Esophagus squamous epithelium (tissue), 5 donors: ENCODE data around the gene GNB5. TPM values are rescaled to one million over a fixed set of nuclear protein-coding genes. Genes with fewer than 3 reads are reported as not detected.
A peak's percentile ranks its signal among the peaks of the same experiment; 100 is the strongest.

Experiments used
- DNase-seq: peaks from one replicate; lab custom pipeline; 2025; lab: John Stamatoyannopoulos, UW
- H3K27ac ChIP-seq, 4 donors: fragments of 200-600 bp; sonication (generic); one replicate each; pipeline ENCODE4 v1.5.1; 2016 to 2019; ENCODE audit warnings: mild to moderate bottlenecking in 1 of 4
- H3K27me3 ChIP-seq, 4 donors: fragments of 200-600 bp; sonication (generic); 1 replicate in 3 of 4; 2 replicates in 1 of 4; pipeline versions ENCODE4 v1.5.1 to v1.6.0; 2017 to 2021; ENCODE audit warnings: antibody characterized with exemption in 1 of 4
- H3K36me3 ChIP-seq, 3 donors: fragments of 200-600 bp; sonication (generic); one replicate each; pipeline ENCODE4 v1.5.1; 2016 to 2019
- H3K4me1 ChIP-seq, 3 donors: fragments of 200-600 bp; sonication (generic); one replicate each; pipeline ENCODE4 v1.5.1; 2017 to 2019
- H3K4me3 ChIP-seq, 4 donors: fragments of 200-600 bp; sonication (generic); 1 replicate in 3 of 4; 2 replicates in 1 of 4; pipeline ENCODE4 v1.5.1; 2016 to 2019; ENCODE audit warnings: mild to moderate bottlenecking in 2 of 4, moderate library complexity in 1 of 4
- H3K9me3 ChIP-seq, 3 donors: fragments of 200-600 bp; sonication (generic); one replicate each; pipeline ENCODE4 v1.5.1; 2016 to 2019
- POLR2A ChIP-seq, 4 donors: fragments of 450-650 bp; IDR thresholded peaks; one replicate each; pipeline ENCODE4 v1.6.1; 2017; ENCODE audit warnings: antibody characterized with exemption in 4 of 4, mild to moderate bottlenecking in 4 of 4, moderate library complexity in 3 of 4
- WGBS, 2 donors: methylation state at CpG; one replicate each; pipeline ENCODE4 v1.1.5; 2018; 5-methylcytosine and 5-hydroxymethylcytosine counted together
- intact Hi-C: fragments of 100-400 bp; cut with DNase I; formaldehyde crosslinking; loops from one replicate; pipeline ENCODE4 v1.15.0; 2022
- total RNA-seq, 4 donors: library from RNA; depleted of rRNA; stranded (reverse); fragments of >200 nt; gene quantifications; one replicate each; pipeline ENCODE4 v1.1.0, GENCODE V29; 2016
- TF ChIP-seq, protein P1 (sequence below), 6 experiments: fragments of 450-650 bp in 4 of 6; fragments of 200-600 bp in 2 of 6; sonication (generic) in 2 of 6; IDR thresholded peaks; one replicate each; pipeline ENCODE4 v1.5.1; 2016 to 2019; ENCODE audit warnings: antibody characterized with exemption in 6 of 6, mild to moderate bottlenecking in 4 of 6, moderate library complexity in 4 of 6
- donor health status: DM: yes; HTN: yes; CAD: no.

The GNB5 gene
- total RNA-seq, 4 donors from 2014 or later: 16.4 to 22.3 (median 19.9) TPM

DNA sequence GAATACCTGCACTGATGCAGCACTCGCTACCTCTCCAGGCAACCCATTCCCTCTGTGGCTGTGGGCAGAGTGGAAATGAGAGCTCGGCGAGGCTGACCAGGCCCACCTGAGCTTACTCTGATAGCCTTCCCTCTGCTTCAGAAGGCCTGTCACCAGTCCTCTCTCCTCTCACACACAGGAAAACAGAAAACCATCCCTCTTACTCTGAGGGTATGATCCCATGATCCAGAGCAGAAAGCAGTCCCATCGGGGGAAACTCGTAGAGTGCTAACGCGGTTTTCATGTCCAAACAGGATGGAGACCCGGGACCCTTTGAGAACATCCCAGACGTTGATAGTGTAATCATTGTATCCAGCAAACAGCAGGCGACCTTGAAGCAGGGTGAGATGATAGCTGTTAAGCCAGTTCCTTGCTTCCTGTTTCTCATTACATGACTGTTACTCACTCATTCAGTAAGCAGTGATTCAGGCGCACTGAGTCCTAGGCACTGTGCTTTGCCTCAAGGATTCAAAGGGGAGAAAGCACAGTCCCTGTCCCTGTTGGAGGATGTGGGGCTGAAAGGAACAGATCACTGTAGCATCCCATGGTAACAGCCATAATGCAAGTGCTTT, 66.8 kb downstream of the GNB5 start:
- H3K9me3 ChIP-seq: no peaks in the 10 kb centered on the region
- 64 to 69% methylated on average over 9 to 11 of the region's 11 CpGs for WGBS, 2 donors
- DNase-seq: no peak
- TF ChIP-seq, protein P1, sequence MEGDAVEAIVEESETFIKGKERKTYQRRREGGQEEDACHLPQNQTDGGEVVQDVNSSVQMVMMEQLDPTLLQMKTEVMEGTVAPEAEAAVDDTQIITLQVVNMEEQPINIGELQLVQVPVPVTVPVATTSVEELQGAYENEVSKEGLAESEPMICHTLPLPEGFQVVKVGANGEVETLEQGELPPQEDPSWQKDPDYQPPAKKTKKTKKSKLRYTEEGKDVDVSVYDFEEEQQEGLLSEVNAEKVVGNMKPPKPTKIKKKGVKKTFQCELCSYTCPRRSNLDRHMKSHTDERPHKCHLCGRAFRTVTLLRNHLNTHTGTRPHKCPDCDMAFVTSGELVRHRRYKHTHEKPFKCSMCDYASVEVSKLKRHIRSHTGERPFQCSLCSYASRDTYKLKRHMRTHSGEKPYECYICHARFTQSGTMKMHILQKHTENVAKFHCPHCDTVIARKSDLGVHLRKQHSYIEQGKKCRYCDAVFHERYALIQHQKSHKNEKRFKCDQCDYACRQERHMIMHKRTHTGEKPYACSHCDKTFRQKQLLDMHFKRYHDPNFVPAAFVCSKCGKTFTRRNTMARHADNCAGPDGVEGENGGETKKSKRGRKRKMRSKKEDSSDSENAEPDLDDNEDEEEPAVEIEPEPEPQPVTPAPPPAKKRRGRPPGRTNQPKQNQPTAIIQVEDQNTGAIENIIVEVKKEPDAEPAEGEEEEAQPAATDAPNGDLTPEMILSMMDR (IDR thresholded peaks at IDR 0.05): no peak
- TF ChIP-seq POLR2A (IDR thresholded peaks at IDR 0.05): no peak
- intact Hi-C loops: no loop called here
- H3K27me3 ChIP-seq: no peaks in the 10 kb centered on the region
- H3K36me3 ChIP-seq: peaks cover 0 to 25% (median 0%) of the 10 kb centered on the region in 3 donors
- peak overlapping the region in 3 of 4 donors; percentile 27 to 64 (median 34) for H3K27ac ChIP-seq
- peaks cover 0 to 8% (median 0%) of the 10 kb centered on the region in 3 donors for H3K4me1 ChIP-seq
- no peak overlapping the region for H3K4me3 ChIP-seq

DNA sequence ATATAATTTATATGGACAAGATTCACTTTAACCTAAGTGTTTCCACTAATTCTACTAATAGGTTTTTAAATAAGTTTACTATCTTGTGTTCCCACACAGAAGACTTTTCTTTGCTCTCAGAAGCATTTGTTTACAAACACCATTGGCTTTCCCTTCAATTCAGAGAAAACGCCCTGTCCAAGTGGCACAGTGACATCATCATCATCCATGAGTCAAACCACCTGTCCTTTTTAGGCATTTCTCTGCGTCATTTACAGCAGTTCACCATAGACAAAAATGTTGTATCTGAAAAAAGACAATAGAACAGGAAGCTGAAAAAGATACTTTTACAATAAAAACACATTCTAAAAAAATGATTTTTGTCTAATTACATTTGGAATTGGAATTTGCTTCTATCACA, 69.3 kb downstream of the GNB5 start:
- no peak for DNase-seq
- TF ChIP-seq POLR2A (IDR thresholded peaks at IDR 0.05): no peak
- no peaks in the 10 kb centered on the region for H3K27me3 ChIP-seq
- H3K27ac ChIP-seq: no peak overlapping the region
- 81 to 85% methylated on average over 2 of the region's 2 CpGs for whole genome bisulfite sequencing, 2 donors
- H3K4me1 ChIP-seq: peaks cover 0 to 8% (median 0%) of the 10 kb centered on the region in 3 donors
- no peak overlapping the region for H3K4me3 ChIP-seq
- H3K36me3 ChIP-seq: peaks cover 0 to 20% (median 0%) of the 10 kb centered on the region in 3 donors
- intact Hi-C loops: no loop called here
- no peaks in the 10 kb centered on the region for H3K9me3 ChIP-seq

DNA sequence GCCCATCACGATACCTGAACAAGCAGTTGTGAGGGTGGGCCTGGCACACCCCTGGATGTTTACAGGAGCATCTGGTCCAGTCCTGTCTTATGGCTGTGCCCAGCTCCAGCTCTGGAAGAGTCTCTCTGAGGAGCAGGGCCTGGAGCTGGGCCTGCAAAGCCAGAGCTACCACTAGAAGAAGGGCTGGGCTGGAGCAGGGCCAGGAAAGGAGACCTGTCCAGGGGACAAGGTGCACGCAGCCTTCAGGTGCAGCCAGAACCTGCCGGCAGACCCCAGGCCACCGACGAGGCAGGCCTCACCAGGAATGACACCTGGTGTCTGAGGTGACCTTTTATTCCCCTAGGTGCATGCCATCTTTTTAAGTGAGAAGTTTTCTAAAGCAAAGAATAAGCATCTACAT, 70.2 kb downstream of the GNB5 start:
- intact Hi-C loops: no loop called here
- Histone ChIP-seq H3K27me3 (no peaks in the 10 kb centered on the region), H3K36me3 (peaks cover 0 to 20% (median 0%) of the 10 kb centered on the region in 3 donors), H3K27ac (no peak overlapping the region), H3K4me3 (no peak overlapping the region), H3K4me1 (peaks cover 0 to 8% (median 0%) of the 10 kb centered on the region in 3 donors), H3K9me3 (no peaks in the 10 kb centered on the region)
- DNase-seq: no peak
- TF ChIP-seq, protein P1 (IDR thresholded peaks at IDR 0.05): no peak
- TF ChIP-seq POLR2A (IDR thresholded peaks at IDR 0.05): no peak
- 89 to 96% methylated on average over 5 of the region's 5 CpGs for WGBS, 2 donors

DNA sequence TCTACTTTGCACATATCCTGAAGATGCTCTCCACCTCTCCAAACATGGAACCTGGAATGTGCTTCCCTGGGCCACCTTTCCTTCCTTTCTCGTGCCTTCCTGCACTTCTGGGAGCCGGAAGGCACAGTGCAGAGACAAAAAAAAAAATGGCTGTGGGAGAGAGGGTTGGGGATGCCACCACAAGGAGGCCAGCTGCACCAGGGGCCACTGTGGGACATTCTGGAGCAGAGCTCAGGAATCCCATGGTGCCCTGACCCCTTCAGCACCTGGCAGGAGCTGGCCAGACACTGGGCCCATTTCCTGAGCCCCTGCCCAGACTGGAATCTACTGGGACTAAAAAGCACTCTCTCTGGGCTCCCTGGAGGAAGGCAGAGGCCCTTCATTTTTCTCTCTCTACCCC, 70.7 kb downstream of the GNB5 start:
- no peak overlapping the region for H3K27ac ChIP-seq
- no peaks in the 10 kb centered on the region for H3K9me3 ChIP-seq
- no peak overlapping the region for H3K4me3 ChIP-seq
- H3K4me1 ChIP-seq: peaks cover 0 to 8% (median 0%) of the 10 kb centered on the region in 3 donors
- H3K27me3 ChIP-seq: no peaks in the 10 kb centered on the region
- DNase-seq: no peak
- H3K36me3 ChIP-seq: peaks cover 0 to 15% (median 0%) of the 10 kb centered on the region in 3 donors
- intact Hi-C loops: no loop called here
- WGBS, 2 donors: 75 to 100% methylated on average over 1 to 2 of the region's 2 CpGs
- TF ChIP-seq, protein P1 (IDR thresholded peaks at IDR 0.05): no peak
- TF ChIP-seq POLR2A (IDR thresholded peaks at IDR 0.05): no peak

DNA sequence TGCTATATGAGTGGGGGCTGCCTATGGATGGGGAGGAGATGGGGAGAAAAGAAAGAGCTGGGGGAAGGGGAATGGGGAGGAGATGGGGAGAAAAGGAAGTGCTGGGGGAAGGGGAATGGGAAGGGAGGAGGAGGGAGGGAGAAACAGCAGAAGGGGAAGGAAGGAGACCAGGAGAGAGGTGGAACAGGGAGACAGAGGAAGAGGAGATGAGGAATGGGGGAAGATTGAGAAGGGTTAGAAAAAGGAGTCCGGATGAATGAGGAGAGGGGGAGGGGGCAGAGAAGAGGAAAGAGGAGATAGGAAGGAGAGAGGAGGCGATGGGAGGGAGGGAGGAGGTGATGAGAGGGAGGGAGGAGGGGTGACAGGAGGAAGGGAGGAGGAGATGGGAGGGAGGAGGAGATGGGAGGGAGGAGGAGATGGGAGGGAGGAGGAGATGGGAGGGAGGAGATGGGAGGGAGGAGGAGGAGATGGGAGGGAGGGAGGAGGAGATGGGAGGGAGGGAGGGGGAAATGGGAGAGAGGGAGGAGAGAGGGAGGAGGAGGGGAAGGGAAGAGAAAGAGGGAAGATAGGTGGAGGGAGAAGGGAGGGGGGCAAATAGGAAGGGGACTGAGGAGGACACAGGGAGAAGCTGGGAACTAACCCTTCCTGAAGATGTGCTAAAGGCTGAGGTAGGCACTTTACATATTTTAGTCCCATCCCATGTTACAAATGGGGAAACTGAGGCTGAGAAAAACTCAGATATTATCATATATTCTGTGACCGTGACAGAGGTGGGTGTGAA, 72.0 kb downstream of the GNB5 start:
- Histone ChIP-seq H3K4me1 (peaks cover 0 to 3% (median 0%) of the 10 kb centered on the region in 3 donors), H3K27ac (no peak overlapping the region), H3K27me3 (no peaks in the 10 kb centered on the region), H3K36me3 (peaks cover 0 to 11% (median 0%) of the 10 kb centered on the region in 3 donors), H3K9me3 (no peaks in the 10 kb centered on the region), H3K4me3 (no peak overlapping the region)
- no peak for DNase-seq
- intact Hi-C loops: no loop called here
- TF ChIP-seq POLR2A (IDR thresholded peaks at IDR 0.05): no peak
- TF ChIP-seq, protein P1 (IDR thresholded peaks at IDR 0.05): no peak
- 62 to 67% methylated on average over 2 to 3 of the region's 3 CpGs for WGBS, 2 donors
